Epithelial cell of esophagus (primary cell): ENCODE data around the gene CACNA1B.

Experiments used
- DNase-seq: peaks from one replicate; pipeline ENCODE4 v3.0.0; 2010; ENCODE audit warnings: low read depth
- H3K4me3 ChIP-seq: 2 replicates; pipeline ENCODE4 v1.5.1; 2011; ENCODE audit warnings: mild to moderate bottlenecking, low read length, control low read depth
- CTCF ChIP-seq: IDR thresholded peaks from 2 replicates; pipeline ENCODE4 v1.5.1; 2011; ENCODE audit warnings: low read depth, mild to moderate bottlenecking, low read length, control low read depth, inconsistent platforms; ENCODE audit not compliant: insufficient read depth; ENCODE audit errors: missing control alignments

CACNA1B gene

GRCh38 chr9:137892424-137893191, 15.0 kb downstream of the CACNA1B start:
- TF ChIP-seq CTCF: no peak
- DNase-seq: no peak

GRCh38 chr9:137893670-137894069, 16.1 kb downstream of the CACNA1B start:
- no peak overlapping the region for H3K4me3 ChIP-seq
- no peak for DNase-seq
- TF ChIP-seq CTCF: no peak

More at GRCh38 chr9:137892424-137893191, 15.0 kb downstream of the CACNA1B start:
- no peak overlapping the region for H3K4me3 ChIP-seq

GRCh38 chr9:137899551-137900360, 22.2 kb downstream of the CACNA1B start:
- DNase-seq: no peak
- no peak for TF ChIP-seq CTCF
- no peak overlapping the region for H3K4me3 ChIP-seq

- DNase-seq: no peak
- no peak for TF ChIP-seq CTCF
- H3K4me3 ChIP-seq: no peak overlapping the region
These were observed 23.2 kb downstream of the CACNA1B start for GRCh38 chr9:137900584-137901310.

- H3K4me3 ChIP-seq: no peak overlapping the region
- DNase-seq: no peak
- TF ChIP-seq CTCF: no peak
These were observed 25.1 kb downstream of the CACNA1B start for GRCh38 chr9:137902646-137903045.

- no peak for DNase-seq
- no peak for TF ChIP-seq CTCF
- H3K4me3 ChIP-seq: no peak overlapping the region
These were observed 28.2 kb downstream of the CACNA1B start for GRCh38 chr9:137905740-137906139.
